GM18868 (cell line): ENCODE results near the gene HS3ST1.

Experiments used
- ATAC-seq: cut with Tn5 transposase; IDR thresholded peaks from one replicate; pipeline ENCODE4 v1.9.1; 2021; ENCODE audit warnings: mild to moderate bottlenecking, moderate library complexity; ENCODE audit not compliant: unreplicated experiment

The HS3ST1 gene

GRCh38 chr4:11428231-11428898 is at the start of gene HS3ST1:
Gene HS3ST1 (minus strand): TSS chr4:11428894. CDS start chr4:11400005, 28,889 bp downstream.
- peak; percentile 36 for ATAC-seq

GRCh38 chr4:11475871-11476270 is 47.2 kb upstream of the HS3ST1 start:
- ATAC-seq = no peak

- ATAC-seq = no peak
These were observed 45.5 kb upstream of the HS3ST1 start for GRCh38 chr4:11474146-11474545.

GRCh38 chr4:11472535-11472934 is 43.8 kb upstream of the HS3ST1 start:
- ATAC-seq = no peak

- peak; percentile 33 for ATAC-seq
These were observed 42.9 kb upstream of the HS3ST1 start for GRCh38 chr4:11471618-11472017.

- ATAC-seq = no peak
These were observed 42.4 kb upstream of the HS3ST1 start for GRCh38 chr4:11471046-11471441.

GRCh38 chr4:11470438-11471045 is 41.8 kb upstream of the HS3ST1 start:
- ATAC-seq = peak; percentile 65

- ATAC-seq = peak; percentile 65
These were observed 41.1 kb upstream of the HS3ST1 start for GRCh38 chr4:11469650-11470437.

GRCh38 chr4:11468901-11469300 is 40.2 kb upstream of the HS3ST1 start:
- ATAC-seq = no peak

GRCh38 chr4:11467931-11468330 is 39.2 kb upstream of the HS3ST1 start:
- peak; percentile 20 for ATAC-seq

- no peak for ATAC-seq
These were observed 35.0 kb upstream of the HS3ST1 start for GRCh38 chr4:11463707-11464106.

GRCh38 chr4:11456401-11456800 is 27.7 kb upstream of the HS3ST1 start:
- ATAC-seq = no peak

- no peak for ATAC-seq
These were observed 26.6 kb upstream of the HS3ST1 start for GRCh38 chr4:11455201-11455835.

- no peak for ATAC-seq
These were observed 23.0 kb upstream of the HS3ST1 start for GRCh38 chr4:11451716-11452115.

GRCh38 chr4:11446155-11446811 is 17.6 kb upstream of the HS3ST1 start:
- ATAC-seq = peak; percentile 64

GRCh38 chr4:11441194-11441556 is 12.5 kb upstream of the HS3ST1 start:
- ATAC-seq = no peak

GRCh38 chr4:11440481-11441193 is 11.9 kb upstream of the HS3ST1 start:
- no peak for ATAC-seq

- no peak for ATAC-seq
These were observed 11.1 kb upstream of the HS3ST1 start for GRCh38 chr4:11439836-11440235.

- no peak for ATAC-seq
These were observed 10.0 kb upstream of the HS3ST1 start for GRCh38 chr4:11438647-11439046.

- peak; percentile 60 for ATAC-seq
These were observed 8.0 kb upstream of the HS3ST1 start for GRCh38 chr4:11436673-11437072.
